Posterior vena cava (tissue), 2 donors: ENCODE results near the gene PLEKHH3. TPM values are rescaled to one million over a fixed set of nuclear protein-coding genes. Genes with fewer than 3 reads are reported as not detected.
"Not testable (repeated sequence)": the region's sequence is repeated elsewhere in the genome, so short reads cannot be mapped to it uniquely, and the experiment has no call there.

Experiments used
- DNase-seq: peaks from one replicate; pipeline ENCODE4 v3.0.0-alpha.2; 2020; ENCODE audit warnings: low spot score
- intact Hi-C, 2 donors: fragments of 100-400 bp; cut with DNase I; formaldehyde crosslinking; loops; one replicate each; pipeline versions ENCODE4 v1.14.1 to v1.14.2; 2022 to 2023
- total RNA-seq, 2 donors: library from RNA; stranded (reverse); fragmentation: NEBNext Ultra II Directional; extraction: Animal tissue kit (Norgen Biotek cat#: 25700); gene quantifications; one replicate each; pipeline ENCODE4 v1.2.1, GENCODE V29; 2021
- donor health status: DM: yes; HTN: yes; CAD: no.
- donor health status: DM: yes; HTN: yes; CAD: no.

Gene PLEKHH3
- total RNA-seq, 2 donors from 2014 or later = 22.2 to 24.8 TPM

- intact Hi-C loops = no loop called here
Measured at GRCh38 chr17:42659079-42659931, 17.5 kb downstream of the PLEKHH3 start, which contains the start of gene TUBG2. TUBG2 (plus strand) TSS chr17:42659284; CDS start chr17:42659504, 220 bp downstream.

GRCh38 chr17:42657824-42658588, 18.8 kb downstream of the PLEKHH3 start:
- DNase-seq = no peak
- intact Hi-C loops = no loop called here

More at GRCh38 chr17:42659079-42659931, 17.5 kb downstream of the PLEKHH3 start, which contains the start of gene TUBG2:
- DNase-seq = peak; percentile 95

GRCh38 chr17:42655528-42655927, 21.3 kb downstream of the PLEKHH3 start:
- DNase-seq = no peak
- intact Hi-C loops = no loop called here

DNA sequence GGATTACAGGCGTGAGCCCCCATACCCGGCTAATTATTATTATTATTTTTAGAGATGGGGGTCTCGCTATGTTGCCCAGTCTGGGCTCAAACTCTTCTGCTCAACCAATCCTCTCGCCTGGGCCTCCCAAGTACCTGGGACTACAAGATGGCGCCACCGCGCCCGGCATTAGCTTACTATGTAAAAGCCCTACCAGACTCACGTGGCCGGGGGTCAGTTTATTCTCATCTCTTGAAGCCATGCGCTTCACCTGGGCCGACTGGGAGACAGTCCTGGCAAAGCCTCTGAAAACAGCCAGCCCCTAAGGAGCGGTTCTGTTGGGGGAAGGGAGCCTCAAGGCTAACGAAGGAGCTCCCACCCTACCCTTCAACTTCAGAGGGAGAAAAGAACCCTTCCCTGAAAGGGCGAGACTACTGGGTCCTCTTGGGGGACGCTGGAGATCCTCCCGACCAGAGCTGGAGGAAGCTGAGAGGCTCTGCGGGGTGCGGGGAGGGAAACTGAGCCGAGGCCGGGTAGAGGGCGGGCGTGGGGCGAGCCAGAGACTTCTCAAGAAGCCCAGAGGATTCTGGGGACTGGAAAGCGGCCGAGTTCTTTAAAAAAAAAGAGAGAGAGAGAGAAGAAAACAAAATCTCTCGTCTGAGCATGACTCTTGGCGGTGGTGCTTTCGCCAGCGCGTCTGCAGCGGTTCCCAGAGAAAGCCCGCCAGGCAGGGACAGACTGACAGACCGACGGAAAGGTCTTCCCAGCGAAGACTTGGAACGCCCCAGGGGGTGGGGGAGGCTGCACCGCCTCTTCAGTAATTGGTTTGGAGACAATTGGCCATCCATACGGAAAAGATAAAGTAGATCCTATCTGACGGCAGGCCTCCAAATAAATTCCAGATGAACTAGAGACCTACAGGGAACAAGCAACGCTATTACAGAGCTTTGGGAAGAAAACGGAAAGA, 23.3 kb downstream of the PLEKHH3 start:
- intact Hi-C loops = no loop called here
- DNase-seq = peak; percentile 93

- intact Hi-C loops = no loop called here
- no peak for DNase-seq
Measured at GRCh38 chr17:42651392-42651791, 25.4 kb downstream of the PLEKHH3 start.

GRCh38 chr17:42647778-42648177, 29.0 kb downstream of the PLEKHH3 start:
- intact Hi-C loops = no loop called here

GRCh38 chr17:42642336-42642735, 34.5 kb downstream of the PLEKHH3 start:
- DNase-seq = peak; percentile 19
- intact Hi-C loops = no loop called here

More at GRCh38 chr17:42647778-42648177, 29.0 kb downstream of the PLEKHH3 start:
- DNase-seq = no peak

- intact Hi-C loops = no loop called here
- peak; percentile 5 for DNase-seq
Measured at GRCh38 chr17:42640121-42640520, 36.7 kb downstream of the PLEKHH3 start.

DNA sequence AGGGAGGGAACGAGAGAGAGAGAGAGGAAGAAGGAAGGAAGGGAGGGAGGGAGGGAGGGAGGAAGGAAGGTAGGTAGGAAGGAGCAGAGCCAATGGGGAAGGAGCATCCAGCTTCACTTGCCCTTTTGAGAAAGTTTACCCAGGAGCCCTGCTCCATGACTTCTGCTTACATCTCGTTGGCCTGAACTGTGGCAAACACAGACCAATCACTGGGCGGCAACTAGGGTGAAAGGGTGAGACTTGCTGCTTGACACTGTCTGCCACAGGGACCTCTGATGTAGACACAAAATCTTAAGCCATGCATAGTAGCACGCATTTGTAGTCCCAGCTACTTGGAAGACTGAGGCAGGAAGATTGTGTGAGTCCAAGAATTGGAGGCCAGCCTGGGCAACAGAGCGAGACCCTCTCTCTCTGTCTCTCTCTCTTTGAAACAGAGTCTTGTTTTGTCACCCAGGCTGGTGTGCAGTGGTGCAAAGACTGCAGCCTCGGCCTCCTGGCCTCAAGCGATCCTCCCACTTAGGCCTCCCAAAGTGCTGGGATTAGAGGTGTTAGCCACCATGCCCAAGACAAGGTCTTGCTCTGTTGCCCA, 37.2 kb downstream of the PLEKHH3 start:
- intact Hi-C loops = no loop called here

GRCh38 chr17:42632949-42633444, 43.8 kb downstream of the PLEKHH3 start:
- peak; percentile 53 for DNase-seq
- intact Hi-C loops = no loop called here

More for the DNA sequence above, 37.2 kb downstream of the PLEKHH3 start:
- peak; percentile 14 for DNase-seq

DNA sequence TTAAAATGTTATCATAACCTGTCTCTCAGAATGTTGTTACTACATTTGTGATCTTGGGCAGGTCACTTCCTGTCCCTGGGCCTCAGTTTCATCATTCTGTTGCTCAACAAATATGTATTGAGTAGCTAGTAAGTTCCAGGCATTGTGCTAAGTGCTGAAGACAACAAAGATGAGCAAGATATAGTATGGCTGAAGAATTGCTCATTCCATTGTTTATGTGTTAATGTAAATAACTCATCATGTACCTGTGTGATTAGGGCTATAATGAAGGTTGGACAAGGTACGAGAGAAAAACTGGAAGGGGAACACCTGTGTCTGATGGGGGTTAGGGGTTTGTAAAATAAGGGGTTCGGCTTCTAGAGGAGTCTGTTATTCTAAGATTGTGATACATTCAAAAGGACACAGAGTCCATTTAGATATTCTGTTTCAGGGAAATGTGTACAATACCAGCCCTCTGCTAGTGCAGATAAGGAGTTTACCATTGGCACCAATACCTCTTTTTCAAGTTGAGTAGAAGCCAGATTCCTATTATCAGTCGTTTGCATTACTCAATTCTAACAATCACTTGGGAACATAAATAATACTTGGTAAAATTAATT, 47.3 kb downstream of the PLEKHH3 start:
- intact Hi-C loops = no loop called here
- DNase-seq = no peak

DNA sequence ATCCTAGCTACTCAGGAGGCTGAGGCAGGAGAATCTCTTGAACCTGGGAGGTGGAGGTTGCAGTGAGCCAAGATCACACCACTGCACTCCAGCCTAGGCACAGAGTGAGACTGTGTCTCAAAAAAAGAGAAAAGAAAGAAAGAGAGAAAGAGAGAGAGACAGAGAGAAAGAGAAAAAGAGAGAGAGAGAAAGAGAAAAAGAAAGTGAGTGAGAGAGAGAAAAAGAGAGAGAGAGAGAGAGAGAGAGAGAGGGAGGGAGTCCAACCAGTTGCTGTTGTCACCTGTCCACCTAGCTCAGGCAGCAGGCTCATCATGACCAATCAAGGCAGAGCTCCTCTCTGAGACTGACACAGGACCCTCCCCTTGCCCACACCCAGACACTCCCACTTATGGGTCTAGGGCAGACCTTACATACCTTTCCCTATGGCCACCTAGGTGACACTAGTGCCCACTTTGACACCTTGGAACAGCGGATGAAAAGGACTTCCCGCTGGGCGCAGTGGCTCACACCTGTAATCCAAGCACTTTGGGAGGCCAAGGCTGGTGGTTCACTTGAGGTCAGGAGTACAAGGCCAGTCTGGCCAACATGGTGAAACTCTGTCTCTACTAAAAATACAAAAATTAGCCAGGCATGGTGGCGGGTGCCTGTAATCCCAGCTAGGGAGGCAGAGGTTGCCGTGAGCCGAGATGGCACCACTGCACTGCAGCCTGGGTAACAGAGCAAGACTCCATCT, 49.6 kb downstream of the PLEKHH3 start:
- intact Hi-C loops = not testable (repeated sequence)

GRCh38 chr17:42623732-42624596, 52.8 kb downstream of the PLEKHH3 start:
- DNase-seq = no peak
- intact Hi-C loops = no loop called here

More for the DNA sequence above, 49.6 kb downstream of the PLEKHH3 start:
- DNase-seq = peak; percentile 13

DNA sequence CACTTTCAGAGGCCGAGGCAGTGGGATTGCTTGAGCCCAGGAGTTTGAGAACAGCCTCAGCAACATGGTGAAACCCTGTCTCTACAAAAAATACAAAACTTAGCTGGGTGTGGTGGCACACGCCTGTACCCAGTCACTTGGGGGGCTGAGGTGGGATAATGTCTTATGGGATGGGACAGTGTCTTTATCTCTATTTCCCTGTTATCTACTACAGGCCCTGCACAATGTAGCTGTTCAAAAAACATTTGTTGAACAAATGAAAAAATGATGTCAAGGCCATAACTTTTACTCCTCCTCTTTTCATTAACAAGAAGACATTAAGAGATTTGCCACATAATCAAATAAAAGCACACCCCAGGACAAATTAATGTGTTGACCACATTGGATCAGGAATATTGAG, 53.5 kb downstream of the PLEKHH3 start:
- DNase-seq = no peak
- intact Hi-C loops = no loop called here

DNA sequence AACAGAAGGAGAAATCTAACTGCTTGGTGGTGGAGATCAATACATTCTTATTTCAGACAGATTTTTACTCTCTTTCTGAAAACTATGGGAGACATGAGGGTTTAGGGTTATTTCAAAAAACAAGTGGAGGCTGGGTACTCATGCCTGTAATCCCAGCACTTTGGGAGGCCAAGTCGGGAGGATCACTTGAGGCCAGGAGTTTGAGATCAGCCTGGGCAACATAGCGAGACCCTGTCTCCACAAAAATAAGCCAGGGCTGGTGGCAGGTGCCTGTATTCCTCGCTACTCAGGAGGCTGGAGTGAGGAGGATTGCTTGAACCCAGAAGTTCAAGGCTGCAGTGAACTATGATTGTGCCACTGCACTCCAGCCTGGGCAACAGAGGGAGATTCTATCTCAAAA, 54.8 kb downstream of the PLEKHH3 start:
- intact Hi-C loops, DNase-seq: not testable (repeated sequence)

- peak; percentile 11 for DNase-seq
- intact Hi-C loops = loop anchor here in 1 of 2 donors (10.0 kb wide), 1 partner anchor 56 kb away; the partner anchor contains the start of gene PLEKHH3
Measured at GRCh38 chr17:42618442-42619150, 58.2 kb downstream of the PLEKHH3 start.
